HG03521 (cell line): ENCODE measurements around the gene DDO.

ENCODE experiments used
- ATAC-seq: cut with Tn5 transposase; IDR thresholded peaks from one replicate; pipeline ENCODE4 v1.9.1; 2021; ENCODE audit warnings: mild to moderate bottlenecking, moderate library complexity; ENCODE audit not compliant: unreplicated experiment

DDO gene

GRCh38 chr6:110421749-110422443 is 6.5 kb upstream of the DDO start:
- no peak for ATAC-seq

GRCh38 chr6:110419028-110419739 is 3.8 kb upstream of the DDO start:
- ATAC-seq = no peak

GRCh38 chr6:110418594-110418993 is 3.2 kb upstream of the DDO start:
- ATAC-seq = no peak

GRCh38 chr6:110414669-110415068 is 706 bp downstream of the DDO start:
- ATAC-seq = no peak

- no peak for ATAC-seq
Measured at GRCh38 chr6:110412360-110412759, 3.0 kb downstream of the DDO start.

GRCh38 chr6:110410511-110410910 is 4.9 kb downstream of the DDO start:
- ATAC-seq = no peak

- no peak for ATAC-seq
Measured at GRCh38 chr6:110409794-110410193, 5.6 kb downstream of the DDO start.

- ATAC-seq = no peak
Measured at GRCh38 chr6:110408901-110409300, 6.5 kb downstream of the DDO start.

- ATAC-seq = no peak
Measured at GRCh38 chr6:110404607-110405006, 10.8 kb downstream of the DDO start.

DNA sequence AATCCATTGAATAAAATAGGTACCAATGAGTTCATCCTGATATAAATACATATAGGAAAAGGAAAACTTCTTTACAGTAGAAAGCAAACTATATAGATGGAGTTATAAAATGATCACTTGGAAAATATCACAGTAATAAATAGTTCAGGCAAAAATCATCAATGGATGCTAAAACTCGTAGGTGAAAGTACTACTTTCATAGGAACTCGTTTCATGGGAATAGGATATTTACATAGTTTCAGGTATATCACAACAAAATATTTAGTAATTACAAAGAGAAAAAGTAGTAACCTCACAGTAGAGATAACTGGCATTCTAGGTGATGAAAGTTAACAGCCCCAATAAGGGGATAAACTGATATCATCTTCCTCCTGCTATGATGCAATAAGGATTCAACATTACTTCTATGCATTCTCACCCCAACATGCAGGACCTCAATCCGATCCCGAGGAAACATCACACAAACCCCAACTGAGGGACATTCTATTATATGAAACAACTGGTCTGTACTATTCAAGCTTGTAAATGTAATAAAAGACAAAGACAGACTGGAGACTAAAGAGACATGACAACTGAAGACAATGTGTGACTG is 13.7 kb downstream of the DDO start:
- ATAC-seq = no peak

GRCh38 chr6:110400208-110400607 is 15.2 kb downstream of the DDO start:
- ATAC-seq = no peak

DNA sequence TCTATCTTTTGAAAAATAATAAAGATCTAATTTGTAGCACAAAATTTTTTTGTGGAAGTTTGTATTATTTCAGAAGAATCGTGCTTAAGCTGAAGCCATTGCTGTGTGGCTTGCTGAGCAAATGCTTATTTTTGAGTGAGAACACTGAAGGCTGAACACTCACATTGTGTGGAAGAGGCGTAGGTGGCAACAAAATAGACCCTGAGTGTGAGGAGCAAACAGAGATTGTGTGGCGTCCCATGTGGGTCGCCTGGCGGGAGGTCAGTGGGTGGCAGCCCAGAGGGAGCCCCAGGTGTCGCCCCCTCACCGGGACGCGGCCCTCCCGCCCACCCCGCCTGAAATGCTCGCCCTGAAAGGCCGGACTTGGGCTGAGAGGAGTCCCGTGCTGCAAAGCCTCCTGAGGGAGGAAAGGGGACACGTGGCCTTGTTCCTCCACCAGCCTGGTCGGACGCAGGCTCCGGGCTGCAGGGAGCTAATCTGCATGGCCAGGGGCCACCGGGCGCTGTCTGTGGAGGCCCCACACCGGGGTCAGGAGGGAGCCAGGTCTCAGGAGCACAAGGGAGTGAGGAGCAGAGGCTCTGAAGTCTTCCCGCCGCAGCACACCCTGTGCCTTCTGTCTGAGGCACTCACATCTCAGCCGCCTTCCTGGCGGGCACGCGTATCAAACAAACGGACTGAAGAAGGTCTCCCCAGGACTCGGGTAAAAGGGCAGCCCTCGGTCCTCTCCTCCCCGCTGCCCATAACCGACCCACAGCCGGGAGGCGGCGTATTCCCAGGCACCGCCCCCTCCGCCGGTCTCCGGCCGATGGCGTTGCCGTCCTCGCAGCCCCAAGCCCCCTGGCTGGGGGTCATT is 15.9 kb downstream of the DDO start:
- no peak for ATAC-seq

GRCh38 chr6:110398778-110399177 is 16.6 kb downstream of the DDO start:
- no peak for ATAC-seq

DNA sequence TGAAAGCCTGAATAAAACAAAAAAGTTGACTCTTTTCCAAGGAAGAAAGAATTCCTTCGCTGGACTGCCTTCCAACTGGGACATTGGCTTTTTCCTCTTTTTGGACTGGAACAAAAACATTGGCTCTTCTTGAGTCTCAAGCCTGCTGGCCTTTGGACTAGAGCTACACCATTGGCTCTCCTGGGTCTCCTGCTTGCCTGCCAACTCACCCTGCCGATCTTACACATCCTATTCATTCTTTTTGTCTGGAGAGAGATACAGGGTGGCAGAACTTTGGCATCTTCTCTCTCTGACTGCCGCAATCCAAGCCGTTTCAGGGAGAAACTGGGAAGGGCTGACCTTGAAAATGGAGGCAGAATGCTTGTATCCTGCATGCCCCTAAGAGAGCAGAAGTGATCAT is 20.2 kb downstream of the DDO start:
- no peak for ATAC-seq

GRCh38 chr6:110394409-110394808 is 21.0 kb downstream of the DDO start:
- no peak for ATAC-seq

DNA sequence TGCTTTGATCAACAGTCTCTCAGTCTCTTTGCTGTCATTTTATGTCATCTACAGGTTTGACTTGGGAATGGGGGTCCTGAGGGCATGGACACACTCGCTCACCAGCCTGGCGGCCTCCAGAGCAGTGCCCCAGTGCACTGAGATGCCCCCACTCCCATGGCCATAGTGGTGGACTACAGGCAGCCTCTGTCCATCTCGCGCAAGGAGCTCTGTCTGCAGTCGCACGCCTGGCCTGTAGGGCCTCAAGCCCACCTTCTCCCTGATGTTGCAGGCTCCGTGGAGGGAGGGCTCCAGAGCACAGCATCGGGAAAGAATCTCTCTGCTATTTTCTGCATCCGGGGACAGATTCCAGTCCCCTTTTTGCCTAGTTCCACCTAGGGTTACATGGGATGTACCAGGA is 22.6 kb downstream of the DDO start:
- no peak for ATAC-seq

DNA sequence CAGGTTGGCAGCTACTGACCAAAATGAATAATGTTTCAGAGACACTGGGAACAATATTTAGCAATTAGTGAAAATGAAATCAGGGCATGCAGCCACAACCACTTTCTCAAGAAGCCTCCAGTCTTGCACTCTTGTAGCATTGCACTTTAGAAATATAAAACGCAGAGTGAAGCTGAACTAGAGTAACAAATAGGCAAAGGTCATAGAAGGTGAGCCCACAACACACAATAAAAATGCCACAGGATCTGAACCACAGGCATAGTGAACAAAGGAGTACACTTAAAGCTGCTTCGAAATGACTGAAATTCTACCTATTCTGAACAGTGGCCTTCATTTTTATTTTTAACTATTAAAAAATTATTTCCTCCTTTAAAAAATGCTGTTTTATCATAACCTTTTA is 25.0 kb downstream of the DDO start:
- no peak for ATAC-seq

- ATAC-seq = no peak
Measured at GRCh38 chr6:110389689-110390382, 25.5 kb downstream of the DDO start.

DNA sequence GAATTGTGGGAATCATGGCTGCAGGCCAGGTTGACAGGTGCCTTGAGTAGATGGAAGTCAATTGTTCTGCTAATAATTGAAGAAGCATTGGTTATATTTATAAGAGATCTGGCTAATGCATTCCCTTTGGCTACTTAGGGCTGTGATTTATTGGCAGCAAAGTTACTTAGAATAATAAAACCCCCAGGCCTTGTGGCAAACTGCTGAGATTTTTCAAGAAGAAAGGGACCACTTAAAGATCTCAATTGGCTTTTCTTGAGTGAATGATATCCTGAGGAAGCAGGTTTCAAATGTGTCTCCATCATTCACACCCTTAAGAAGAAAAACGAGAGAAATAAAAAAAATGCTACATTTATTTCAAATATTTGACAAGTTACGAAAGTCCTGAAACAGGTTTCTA is 27.4 kb downstream of the DDO start:
- no peak for ATAC-seq

DNA sequence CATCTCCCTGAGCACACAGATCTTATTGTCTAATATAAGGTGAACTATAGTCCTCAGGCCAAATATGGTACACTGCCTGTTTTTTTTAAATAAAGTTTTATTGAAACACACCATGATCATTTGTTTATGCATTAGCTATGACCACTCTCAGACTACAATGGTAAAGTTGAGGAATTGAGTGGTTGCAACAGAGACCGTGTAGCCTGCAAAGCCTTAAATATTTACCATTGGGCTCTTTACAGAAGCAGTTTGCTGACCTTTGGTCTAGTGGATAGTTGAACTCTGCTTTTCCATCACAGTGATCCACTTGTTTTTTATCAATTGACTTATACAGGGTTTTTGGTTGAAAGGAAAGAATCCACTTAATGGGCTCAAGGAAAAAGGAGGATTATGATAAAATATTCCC is 29.9 kb downstream of the DDO start:
- no peak for ATAC-seq

DNA sequence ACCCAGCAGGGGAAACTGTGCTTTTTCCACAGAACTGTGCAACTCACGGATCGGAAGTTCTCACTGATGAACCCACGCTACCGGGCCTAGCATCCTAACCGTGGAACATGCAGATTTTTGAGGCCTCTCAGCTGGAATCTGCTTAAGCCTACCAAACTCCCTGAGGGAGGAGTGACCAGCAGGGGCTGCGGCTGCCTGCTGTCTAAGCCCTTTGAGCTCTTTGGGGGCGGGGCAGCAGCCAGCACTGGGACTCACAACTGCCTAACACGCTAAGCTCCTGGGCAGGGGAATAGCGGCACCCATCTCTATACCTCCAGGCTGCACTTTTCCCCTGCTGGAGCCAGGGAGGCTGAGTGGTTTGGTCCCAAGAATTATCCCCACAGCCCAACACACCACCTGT is 36.8 kb downstream of the DDO start:
- no peak for ATAC-seq
